Epithelial cell of esophagus (primary cell): Measurements from ENCODE around the gene TRAF2.

Source experiments
- DNase-seq: peaks from one replicate; pipeline ENCODE4 v3.0.0; 2010; ENCODE audit warnings: low read depth
- H3K4me3 ChIP-seq: 2 replicates; pipeline ENCODE4 v1.5.1; 2011; ENCODE audit warnings: mild to moderate bottlenecking, low read length, control low read depth
- TF ChIP-seq, protein P1 (sequence below): IDR thresholded peaks from 2 replicates; pipeline ENCODE4 v1.5.1; 2011; ENCODE audit warnings: low read depth, mild to moderate bottlenecking, low read length, control low read depth, inconsistent platforms; ENCODE audit not compliant: insufficient read depth; ENCODE audit errors: missing control alignments

TRAF2 gene

DNA sequence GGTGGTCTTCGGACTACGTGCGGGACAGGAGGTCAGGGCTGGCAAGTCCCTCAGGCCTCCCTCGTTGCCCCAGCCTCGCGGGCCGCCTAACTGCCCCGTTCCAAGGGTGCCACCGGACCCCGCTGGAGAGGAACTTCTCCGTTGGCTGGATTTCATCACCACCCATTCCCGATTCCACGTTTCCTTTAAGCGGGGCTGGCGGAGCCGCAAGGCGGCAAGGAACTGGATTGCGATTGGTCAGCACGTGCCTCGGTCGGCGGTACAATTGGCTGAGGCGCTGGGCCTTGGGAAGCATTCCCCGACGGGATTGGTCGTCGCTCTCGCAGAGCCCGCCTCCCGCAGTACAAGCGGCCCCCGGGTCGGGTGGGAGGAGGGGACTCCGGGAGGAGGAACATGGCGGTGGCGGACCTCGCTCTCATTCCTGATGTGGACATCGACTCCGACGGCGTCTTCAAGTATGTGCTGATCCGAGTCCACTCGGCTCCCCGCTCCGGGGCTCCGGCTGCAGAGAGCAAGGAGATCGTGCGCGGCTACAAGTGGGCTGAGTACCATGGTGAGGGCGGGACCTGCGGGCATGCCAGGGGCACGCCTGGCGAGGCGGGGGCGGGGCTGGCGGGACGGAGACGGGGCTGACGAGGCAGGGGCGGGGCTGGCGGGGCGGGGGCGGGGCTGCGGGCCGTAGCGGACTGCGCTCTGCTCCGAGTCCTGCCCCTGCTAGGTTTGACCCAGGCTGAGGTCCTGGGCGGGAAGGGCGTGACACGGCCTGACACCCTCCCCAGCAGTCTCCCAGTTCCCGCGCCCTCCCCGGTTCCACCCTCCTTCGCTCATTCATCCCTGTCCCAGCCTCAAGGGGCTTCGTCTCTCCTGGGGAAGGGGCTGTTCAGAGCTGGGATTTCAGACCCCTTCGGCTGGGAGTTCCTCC, 37.0 kb upstream of the TRAF2 start, which contains the start of gene PHPT1:
Gene PHPT1 (plus strand): TSS at position 372 of the 922 bp plus-strand sequence. CDS start 22 bp downstream, at position 394.
- TF ChIP-seq, protein P1, sequence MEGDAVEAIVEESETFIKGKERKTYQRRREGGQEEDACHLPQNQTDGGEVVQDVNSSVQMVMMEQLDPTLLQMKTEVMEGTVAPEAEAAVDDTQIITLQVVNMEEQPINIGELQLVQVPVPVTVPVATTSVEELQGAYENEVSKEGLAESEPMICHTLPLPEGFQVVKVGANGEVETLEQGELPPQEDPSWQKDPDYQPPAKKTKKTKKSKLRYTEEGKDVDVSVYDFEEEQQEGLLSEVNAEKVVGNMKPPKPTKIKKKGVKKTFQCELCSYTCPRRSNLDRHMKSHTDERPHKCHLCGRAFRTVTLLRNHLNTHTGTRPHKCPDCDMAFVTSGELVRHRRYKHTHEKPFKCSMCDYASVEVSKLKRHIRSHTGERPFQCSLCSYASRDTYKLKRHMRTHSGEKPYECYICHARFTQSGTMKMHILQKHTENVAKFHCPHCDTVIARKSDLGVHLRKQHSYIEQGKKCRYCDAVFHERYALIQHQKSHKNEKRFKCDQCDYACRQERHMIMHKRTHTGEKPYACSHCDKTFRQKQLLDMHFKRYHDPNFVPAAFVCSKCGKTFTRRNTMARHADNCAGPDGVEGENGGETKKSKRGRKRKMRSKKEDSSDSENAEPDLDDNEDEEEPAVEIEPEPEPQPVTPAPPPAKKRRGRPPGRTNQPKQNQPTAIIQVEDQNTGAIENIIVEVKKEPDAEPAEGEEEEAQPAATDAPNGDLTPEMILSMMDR: no peak
- DNase-seq: peak; percentile 100
- peak within 1 kb of the TSS; percentile 97 for H3K4me3 ChIP-seq

DNA sequence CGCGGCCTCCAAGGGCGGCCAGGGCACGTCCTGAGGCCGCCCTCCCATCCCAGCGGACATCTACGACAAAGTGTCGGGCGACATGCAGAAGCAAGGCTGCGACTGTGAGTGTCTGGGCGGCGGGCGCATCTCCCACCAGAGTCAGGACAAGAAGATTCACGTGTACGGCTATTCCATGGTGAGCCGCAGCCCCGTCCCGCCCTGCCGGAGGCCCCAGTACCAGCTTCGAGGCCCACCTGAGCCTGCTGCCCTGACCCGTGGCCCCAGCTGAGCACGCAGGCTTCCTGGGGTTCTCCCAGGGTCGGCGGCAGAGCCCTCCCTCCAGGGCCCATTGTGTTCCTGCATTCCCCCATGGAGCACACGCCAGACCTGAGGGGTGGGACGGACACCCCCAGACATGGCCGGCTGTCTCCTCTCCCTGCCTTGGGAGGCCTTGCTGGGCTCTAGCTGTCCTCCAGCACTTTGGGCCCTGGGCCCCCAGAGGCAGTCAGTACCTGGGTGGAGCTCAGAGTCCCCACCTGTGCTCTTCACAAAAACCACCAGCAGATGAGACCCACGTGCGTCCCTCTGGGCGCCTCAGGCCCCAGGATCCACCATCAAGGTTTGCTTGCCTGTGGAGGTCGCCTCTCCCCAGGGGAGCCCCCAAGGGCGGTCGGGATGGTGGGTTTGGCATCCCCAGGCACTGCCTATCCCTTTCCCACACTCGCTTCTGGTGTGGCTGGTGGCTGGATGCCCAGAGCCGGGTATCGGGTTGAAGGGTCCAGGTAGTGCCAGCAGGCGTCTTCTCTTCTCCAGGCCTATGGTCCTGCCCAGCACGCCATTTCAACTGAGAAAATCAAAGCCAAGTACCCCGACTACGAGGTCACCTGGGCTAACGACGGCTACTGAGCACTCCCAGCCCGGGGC, 36.1 kb upstream of the TRAF2 start:
- TF ChIP-seq, protein P1: no peak
- H3K4me3 ChIP-seq: peak overlapping the region; percentile 97
- no peak for DNase-seq

DNA sequence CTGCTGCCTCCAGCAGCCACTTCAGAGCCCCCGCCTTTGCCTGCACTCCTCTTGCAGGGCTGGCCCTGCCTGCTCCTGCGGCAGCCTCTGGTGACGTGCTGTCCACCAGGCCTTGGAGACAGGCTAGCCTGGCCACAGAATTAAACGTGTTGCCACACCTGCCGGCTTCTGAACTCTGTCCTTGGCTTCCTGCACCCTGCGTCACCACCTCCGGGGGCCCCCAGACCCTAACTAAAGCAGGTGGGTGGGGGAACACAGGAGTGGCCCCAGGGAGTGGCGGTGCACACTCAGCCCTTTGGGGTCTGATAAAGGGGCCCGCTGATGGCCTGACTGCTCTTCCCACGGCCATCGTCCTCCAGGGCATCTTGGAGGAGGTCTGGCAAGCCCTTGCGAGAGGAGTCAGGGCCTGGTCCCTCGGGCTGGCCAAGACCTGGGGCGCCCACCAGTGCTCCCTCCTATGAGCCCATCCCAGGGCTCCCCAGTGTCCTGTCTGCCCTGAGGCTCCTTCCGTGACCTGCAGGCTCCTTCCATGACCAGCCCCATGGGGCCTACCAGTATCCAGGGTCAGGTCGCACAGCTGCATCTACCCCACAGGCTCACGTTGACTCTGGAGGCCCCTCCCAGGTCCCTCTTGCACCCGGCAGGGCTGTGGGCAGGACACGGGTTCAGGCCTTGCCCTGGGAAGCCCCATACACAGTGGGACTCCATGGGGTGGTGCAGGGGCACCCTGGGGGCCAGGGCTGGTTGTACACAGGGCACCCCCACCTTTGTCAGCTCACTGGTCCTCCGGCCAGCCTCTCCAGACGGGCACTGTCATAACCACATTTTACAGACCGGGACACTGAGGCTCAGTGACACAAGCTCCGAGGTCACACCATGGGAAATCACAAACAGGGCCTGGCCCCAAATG, 35.2 kb upstream of the TRAF2 start:
- H3K4me3 ChIP-seq: no peak overlapping the region
- TF ChIP-seq, protein P1: no peak
- DNase-seq: no peak

DNA sequence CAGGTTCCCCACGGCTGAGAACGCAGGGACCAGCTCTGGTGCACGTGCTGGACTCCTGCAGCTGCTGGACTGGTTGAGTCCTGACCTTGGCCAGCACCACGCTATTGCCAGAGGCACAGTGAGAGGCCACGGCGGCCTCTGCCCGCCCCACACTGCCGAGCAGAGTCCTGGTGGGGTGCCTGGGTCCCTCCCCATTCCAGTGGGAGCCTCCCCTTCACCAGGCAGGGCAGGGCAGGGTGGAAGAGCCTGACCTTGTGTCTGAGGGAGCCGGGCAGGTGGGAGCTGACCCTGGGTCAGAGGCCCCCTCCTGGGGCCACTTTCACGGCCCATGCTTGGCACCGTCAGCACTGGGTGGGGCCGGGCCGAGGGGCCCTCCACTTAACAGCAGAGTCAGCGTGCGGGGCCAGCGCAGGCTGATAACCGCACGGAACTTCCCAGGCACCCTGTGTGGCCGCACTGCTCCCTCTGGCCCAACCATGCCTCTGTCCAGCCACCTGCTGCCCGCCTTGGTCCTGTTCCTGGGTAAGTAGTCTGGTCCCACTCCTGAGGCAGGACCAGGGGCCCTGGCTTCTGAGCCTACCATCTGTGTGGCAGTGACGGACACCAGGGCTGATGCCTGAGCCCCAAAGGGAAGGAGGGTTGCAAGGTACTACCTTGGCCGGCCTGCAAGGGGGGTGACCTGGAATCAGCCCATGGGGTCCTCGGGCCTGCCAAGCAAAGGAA, 34.2 kb upstream of the TRAF2 start, which contains the start of gene MAMDC4:
Gene MAMDC4 (plus strand): TSS at position 406 of the 723 bp plus-strand sequence. CDS start 71 bp downstream, at position 477.
- H3K4me3 ChIP-seq: no peak within 1 kb of the TSS
- TF ChIP-seq, protein P1: no peak

DNA sequence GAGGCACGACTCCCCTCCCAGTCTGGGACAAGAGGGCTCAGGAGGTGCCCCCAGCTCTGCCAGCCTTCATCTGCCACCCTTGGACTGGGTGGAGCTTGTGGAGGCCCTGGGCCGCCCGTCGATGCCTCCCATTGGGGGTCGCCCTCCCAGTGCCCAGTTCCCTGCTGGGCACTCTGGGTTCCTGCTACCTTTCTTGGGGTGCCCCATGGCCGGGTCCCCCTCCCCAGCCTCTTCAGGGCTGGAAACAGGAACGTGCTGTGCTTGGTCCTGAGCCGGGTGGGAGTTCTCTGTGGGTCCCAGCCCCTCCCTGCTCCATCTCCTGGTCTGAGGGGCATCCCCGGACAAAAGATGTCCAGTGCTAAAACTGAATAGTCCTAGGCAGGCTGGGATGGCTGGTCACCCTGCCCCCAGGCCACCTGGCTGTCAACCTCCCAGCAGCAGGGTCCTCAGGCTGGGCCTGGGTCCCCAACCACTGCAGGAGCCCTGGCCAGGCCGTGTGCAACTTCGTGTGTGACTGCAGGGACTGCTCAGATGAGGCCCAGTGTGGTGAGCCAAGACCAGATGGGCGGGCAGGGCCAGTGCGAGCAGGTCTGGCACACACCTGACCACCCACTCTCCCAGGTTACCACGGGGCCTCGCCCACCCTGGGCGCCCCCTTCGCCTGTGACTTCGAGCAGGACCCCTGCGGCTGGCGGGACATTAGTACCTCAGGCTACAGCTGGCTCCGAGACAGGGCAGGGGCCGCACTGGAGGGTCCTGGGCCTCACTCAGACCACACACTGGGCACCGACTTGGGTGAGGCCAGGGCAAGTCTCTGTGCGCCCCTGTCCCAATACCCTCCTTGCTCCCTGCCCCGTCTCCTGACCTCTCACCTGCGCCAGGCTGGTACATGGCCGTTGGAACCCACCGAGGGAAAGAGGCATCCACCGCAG, 33.4 kb upstream of the TRAF2 start:
- no peak overlapping the region for H3K4me3 ChIP-seq
- TF ChIP-seq, protein P1: no peak
- DNase-seq: no peak

More for the DNA sequence above, 34.2 kb upstream of the TRAF2 start, which contains the start of gene MAMDC4:
- DNase-seq: no peak
